Peyer's patch (tissue), 4 donors: ENCODE measurements around the gene ALAS2. TPM values are rescaled to one million over a fixed set of nuclear protein-coding genes. Genes with fewer than 3 reads are reported as not detected.
"Not testable (repeated sequence)": the region's sequence is repeated elsewhere in the genome, so short reads cannot be mapped to it uniquely, and the experiment has no call there.

Source experiments
- DNase-seq, 3 donors: peaks; one replicate each; pipeline ENCODE4 v3.0.0-alpha.2; 2017 to 2019
- H3K27ac ChIP-seq, 4 donors: fragments of 200-600 bp; sonication (generic); one replicate each; pipeline ENCODE4 v1.5.1; 2016 to 2019
- H3K27me3 ChIP-seq, 2 donors: fragments of 200-600 bp; sonication (generic); one replicate each; pipeline ENCODE4 v1.5.1; 2019
- H3K36me3 ChIP-seq, 3 donors: fragments of 200-600 bp; sonication (generic); one replicate each; pipeline ENCODE4 v1.5.1; 2016 to 2019
- H3K4me1 ChIP-seq, 4 donors: fragments of 200-600 bp; sonication (generic); one replicate each; pipeline ENCODE4 v1.5.1; 2016 to 2019
- H3K4me3 ChIP-seq, 4 donors: fragments of 200-600 bp; sonication (generic); 1 replicate in 3 of 4; 2 replicates in 1 of 4; pipeline ENCODE4 v1.5.1; 2016 to 2019; ENCODE audit warnings: mild to moderate bottlenecking in 1 of 4
- H3K9me3 ChIP-seq, 4 donors: fragments of 200-600 bp; sonication (generic); one replicate each; pipeline ENCODE4 v1.5.1; 2016 to 2019; ENCODE audit warnings: mild to moderate bottlenecking in 1 of 4
- POLR2A ChIP-seq, 2 donors: fragments of 450-650 bp; IDR thresholded peaks; one replicate each; pipeline ENCODE4 v1.5.1; 2017; ENCODE audit warnings: antibody characterized with exemption in 2 of 2, mild to moderate bottlenecking in 2 of 2, moderate library complexity in 2 of 2
- total RNA-seq, 4 donors: library from RNA; depleted of rRNA; stranded (reverse); fragments of >200 nt; gene quantifications; one replicate each; pipeline ENCODE4 v1.1.0, GENCODE V29; 2016
- TF ChIP-seq, protein P1 (sequence below), 6 experiments: fragments of 450-650 bp in 4 of 6; fragments of 200-600 bp in 2 of 6; sonication (generic) in 1 of 6; IDR thresholded peaks; one replicate each; pipeline ENCODE4 v1.5.1; 2017 to 2019; ENCODE audit warnings: antibody characterized with exemption in 6 of 6, mild to moderate bottlenecking in 3 of 6, moderate library complexity in 1 of 6

Gene ALAS2
- total RNA-seq, 4 donors from 2014 or later, result not detected

GRCh38 chrX:55056820-55057674 lies 26.3 kb upstream of the ALAS2 start:
- DNase-seq, result no peak
- H3K27ac ChIP-seq, result no peak overlapping the region
- no peaks in the 10 kb centered on the region for H3K27me3 ChIP-seq
- TF ChIP-seq, protein P1, sequence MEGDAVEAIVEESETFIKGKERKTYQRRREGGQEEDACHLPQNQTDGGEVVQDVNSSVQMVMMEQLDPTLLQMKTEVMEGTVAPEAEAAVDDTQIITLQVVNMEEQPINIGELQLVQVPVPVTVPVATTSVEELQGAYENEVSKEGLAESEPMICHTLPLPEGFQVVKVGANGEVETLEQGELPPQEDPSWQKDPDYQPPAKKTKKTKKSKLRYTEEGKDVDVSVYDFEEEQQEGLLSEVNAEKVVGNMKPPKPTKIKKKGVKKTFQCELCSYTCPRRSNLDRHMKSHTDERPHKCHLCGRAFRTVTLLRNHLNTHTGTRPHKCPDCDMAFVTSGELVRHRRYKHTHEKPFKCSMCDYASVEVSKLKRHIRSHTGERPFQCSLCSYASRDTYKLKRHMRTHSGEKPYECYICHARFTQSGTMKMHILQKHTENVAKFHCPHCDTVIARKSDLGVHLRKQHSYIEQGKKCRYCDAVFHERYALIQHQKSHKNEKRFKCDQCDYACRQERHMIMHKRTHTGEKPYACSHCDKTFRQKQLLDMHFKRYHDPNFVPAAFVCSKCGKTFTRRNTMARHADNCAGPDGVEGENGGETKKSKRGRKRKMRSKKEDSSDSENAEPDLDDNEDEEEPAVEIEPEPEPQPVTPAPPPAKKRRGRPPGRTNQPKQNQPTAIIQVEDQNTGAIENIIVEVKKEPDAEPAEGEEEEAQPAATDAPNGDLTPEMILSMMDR (IDR thresholded peaks at IDR 0.05), result no peak
- no peak for TF ChIP-seq POLR2A (IDR thresholded peaks at IDR 0.05)
- no peak overlapping the region for H3K4me3 ChIP-seq
- H3K9me3 ChIP-seq, result no peaks in the 10 kb centered on the region
- H3K4me1 ChIP-seq, result no peaks in the 10 kb centered on the region
- no peaks in the 10 kb centered on the region for H3K36me3 ChIP-seq

DNA sequence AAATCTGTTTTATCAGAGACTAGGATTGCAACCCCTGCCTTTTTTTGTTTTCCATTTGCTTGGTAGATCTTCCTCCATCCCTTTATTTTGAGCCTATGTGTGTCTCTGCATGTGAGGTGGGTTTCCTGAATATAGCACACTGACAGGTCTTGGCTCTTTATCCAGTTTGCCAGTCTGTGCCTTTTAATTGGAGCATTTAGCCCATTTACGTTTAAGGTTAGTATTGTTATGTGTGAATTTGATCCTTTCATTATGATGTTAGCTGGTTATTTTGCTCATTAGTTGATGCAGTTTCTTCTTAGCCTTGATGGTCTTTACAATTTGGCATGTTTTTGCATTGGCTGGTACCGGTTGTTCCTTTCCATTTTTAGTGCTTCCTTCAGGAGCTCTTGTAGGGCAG lies 19.8 kb upstream of the ALAS2 start:
- DNase-seq, H3K27me3 ChIP-seq, H3K27ac ChIP-seq, H3K4me3 ChIP-seq, H3K36me3 ChIP-seq, H3K9me3 ChIP-seq, H3K4me1 ChIP-seq: not testable (repeated sequence)

DNA sequence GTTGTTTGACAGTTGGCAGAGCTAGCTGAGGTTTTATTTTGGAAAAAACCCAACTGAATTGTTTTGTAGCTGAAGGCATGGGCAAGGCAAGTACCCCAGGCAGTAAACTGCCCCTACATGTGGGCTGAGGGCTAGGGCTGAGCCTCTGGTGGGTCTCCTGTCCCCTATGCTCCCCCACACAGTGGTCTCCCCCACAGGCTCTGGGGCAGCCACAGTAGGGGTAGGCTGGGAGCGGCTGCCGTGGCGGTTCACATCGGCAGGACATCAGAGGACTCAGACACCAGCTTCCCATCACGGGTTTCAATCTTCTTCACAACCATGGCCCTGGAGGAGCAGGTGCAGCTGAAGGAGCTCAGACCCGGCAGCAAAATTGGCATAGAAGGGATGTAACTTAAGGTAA lies 10.7 kb upstream of the ALAS2 start:
- TF ChIP-seq, protein P1 (IDR thresholded peaks at IDR 0.05), result no peak
- TF ChIP-seq POLR2A (IDR thresholded peaks at IDR 0.05), result no peak
- no peak overlapping the region for H3K4me3 ChIP-seq
- H3K4me1 ChIP-seq, result no peaks in the 10 kb centered on the region
- DNase-seq, result no peak
- no peak overlapping the region for H3K27ac ChIP-seq
- H3K27me3 ChIP-seq, result no peaks in the 10 kb centered on the region
- no peaks in the 10 kb centered on the region for H3K36me3 ChIP-seq
- H3K9me3 ChIP-seq, result no peaks in the 10 kb centered on the region

DNA sequence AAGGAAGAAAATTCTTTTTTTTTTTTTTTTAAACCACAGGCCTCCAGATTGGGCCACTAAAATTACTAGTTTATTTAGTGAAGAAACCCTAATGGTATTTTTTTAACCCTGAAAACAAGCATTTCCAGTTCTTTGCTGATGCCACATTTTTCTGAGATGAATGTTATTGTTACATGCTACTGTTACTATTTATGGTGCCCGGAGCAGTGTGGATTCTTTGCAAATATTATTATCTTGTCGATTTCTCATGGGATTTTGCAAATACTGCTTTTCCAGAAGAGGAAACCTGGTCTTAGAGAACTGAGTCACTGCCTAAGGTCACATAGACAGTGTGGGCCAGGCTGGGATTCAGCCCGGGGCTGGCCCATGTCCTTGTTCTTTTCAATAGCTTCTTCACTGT lies 8.7 kb upstream of the ALAS2 start:
- no peak for DNase-seq
- TF ChIP-seq, protein P1 (IDR thresholded peaks at IDR 0.05), result no peak
- no peak for TF ChIP-seq POLR2A (IDR thresholded peaks at IDR 0.05)
- H3K36me3 ChIP-seq, result no peaks in the 10 kb centered on the region
- H3K9me3 ChIP-seq, result no peaks in the 10 kb centered on the region
- H3K27me3 ChIP-seq, result no peaks in the 10 kb centered on the region
- no peaks in the 10 kb centered on the region for H3K4me1 ChIP-seq
- H3K4me3 ChIP-seq, result no peak overlapping the region
- H3K27ac ChIP-seq, result no peak overlapping the region

GRCh38 chrX:55033429-55033828 lies 2.7 kb upstream of the ALAS2 start:
- no peak for DNase-seq
- Histone ChIP-seq H3K27me3 (no peaks in the 10 kb centered on the region), H3K36me3 (no peaks in the 10 kb centered on the region), H3K4me1 (no peaks in the 10 kb centered on the region), H3K27ac (no peak overlapping the region), H3K4me3 (no peak overlapping the region), H3K9me3 (no peaks in the 10 kb centered on the region)
- TF ChIP-seq POLR2A (IDR thresholded peaks at IDR 0.05), result no peak
- TF ChIP-seq, protein P1 (IDR thresholded peaks at IDR 0.05), result no peak

DNA sequence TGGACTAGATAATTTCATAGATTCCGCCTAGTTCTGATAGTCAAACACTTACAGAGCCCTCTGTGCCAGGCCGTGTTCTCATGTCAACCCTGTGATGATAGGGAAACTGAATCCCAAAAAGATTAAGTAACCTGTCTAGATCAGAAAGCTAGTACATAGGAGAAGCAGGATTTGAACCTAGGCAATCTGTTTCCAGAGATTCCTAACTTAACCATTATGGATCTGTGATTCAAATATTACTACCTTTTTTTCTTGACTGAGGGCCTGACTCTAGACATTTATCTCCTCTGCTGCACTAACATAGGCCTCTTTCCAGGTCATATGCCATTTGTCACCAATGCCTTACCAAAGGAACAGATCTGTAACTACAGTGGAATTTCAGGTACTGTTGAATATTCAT lies 1.5 kb downstream of the ALAS2 start:
- no peaks in the 10 kb centered on the region for H3K36me3 ChIP-seq
- H3K27ac ChIP-seq, result no peak overlapping the region
- TF ChIP-seq, protein P1 (IDR thresholded peaks at IDR 0.05), result no peak
- no peak for TF ChIP-seq POLR2A (IDR thresholded peaks at IDR 0.05)
- no peaks in the 10 kb centered on the region for H3K27me3 ChIP-seq
- no peak for DNase-seq
- H3K4me1 ChIP-seq, result no peaks in the 10 kb centered on the region
- H3K9me3 ChIP-seq, result no peaks in the 10 kb centered on the region
- H3K4me3 ChIP-seq, result no peak overlapping the region
